ENCODE data around the gene MMP21. TPM values are rescaled to one million over a fixed set of nuclear protein-coding genes. Genes with fewer than 3 reads are reported as not detected.

Gene MMP21
- total RNA-seq, 1 experiment from 2014 or later = not detected

DNA sequence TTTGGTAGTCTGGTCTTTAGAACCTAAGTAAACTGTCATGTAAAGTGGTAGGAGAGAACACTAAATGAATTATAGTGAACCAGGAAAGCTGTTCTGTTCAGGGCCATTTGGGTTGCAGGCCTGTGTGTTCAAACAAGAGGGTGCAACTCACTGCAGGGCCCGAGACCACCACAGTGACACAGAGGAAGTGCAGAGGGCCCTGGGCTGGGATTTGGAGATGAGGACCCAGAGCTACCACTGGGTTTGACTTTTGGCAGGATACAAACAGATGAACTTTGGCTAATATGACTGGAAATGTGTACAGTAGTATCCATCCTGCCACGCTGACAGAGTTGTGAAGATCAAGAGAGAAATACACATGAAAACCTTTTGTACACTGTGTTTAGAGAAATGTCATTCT, 9.8 kb downstream of the MMP21 start:
- DNase-seq (ENCODE audit: low spot score) = no peak

DNA sequence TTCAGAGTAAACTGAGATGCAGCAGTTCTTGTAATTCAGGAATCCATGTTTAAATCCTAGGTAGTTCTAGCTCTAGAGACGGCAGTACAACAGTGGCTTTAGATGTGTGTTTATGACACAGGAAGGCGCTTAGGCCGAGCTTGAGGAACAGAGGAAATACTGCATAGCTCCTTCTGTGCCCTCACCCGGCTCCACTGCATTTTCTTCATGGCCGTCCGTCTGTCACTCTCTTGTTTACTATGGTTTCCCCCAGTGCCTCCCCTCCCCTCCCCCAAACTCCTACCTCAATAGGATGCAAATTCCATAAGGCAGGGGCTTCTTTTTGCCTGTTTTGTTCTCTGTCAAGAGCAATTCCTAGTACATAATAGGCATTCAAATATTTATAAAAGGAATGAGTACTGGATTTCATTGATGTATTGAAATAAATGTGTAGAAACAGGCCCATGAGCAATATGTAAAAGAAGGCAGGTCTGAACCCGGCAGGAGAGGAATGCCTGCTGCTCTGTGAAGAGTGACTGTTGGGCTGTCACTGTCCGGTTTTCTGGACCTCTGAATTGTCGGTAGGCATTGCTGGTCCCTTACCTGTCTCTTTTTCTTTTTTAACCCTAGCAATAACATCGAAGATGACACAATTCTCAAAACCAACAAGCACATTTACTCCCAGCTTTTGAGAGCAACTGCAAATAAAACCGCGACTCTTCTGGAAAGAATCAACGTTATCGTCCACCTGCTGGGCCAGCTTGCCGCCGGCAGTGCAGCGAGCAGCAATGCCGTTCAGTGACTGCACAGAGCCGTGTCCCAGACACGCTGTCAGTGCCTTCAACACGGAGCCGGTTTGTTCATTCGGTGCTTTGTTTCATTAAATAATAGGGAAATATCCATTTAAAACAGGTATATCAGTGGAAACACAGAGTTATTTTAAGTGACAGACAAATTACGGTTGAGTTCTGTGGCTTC, 12.7 kb downstream of the MMP21 start:
- no peak for DNase-seq (ENCODE audit: low spot score)

DNA sequence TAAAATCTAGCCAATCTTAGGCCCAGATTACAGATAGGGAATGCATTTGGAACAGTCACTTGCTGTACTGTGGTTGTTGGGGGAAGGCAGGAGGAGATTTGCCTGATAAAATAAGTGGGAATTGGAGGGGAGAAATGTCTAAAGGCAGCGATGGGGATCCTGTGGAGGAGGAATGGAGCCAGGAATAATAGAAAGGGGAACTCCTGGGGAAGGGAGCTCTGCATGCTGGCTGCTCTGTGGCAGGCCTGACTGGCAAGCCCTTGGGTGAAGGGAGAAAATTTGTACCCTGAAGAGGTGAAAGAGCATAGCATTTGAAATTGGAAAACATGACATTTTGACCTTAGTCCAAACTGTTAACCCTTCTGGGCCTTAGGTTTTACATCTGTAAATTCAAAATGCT, 13.7 kb downstream of the MMP21 start:
- DNase-seq (ENCODE audit: low spot score) = no peak

- no peak for DNase-seq (ENCODE audit: low spot score)
Observed at GRCh38 chr10:125757742-125758141, 17.9 kb downstream of the MMP21 start.

- DNase-seq (ENCODE audit: low spot score) = no peak
Observed at GRCh38 chr10:125756853-125757487, 18.7 kb downstream of the MMP21 start.

GRCh38 chr10:125756196-125756595, 19.4 kb downstream of the MMP21 start:
- DNase-seq (ENCODE audit: low spot score) = no peak

DNA sequence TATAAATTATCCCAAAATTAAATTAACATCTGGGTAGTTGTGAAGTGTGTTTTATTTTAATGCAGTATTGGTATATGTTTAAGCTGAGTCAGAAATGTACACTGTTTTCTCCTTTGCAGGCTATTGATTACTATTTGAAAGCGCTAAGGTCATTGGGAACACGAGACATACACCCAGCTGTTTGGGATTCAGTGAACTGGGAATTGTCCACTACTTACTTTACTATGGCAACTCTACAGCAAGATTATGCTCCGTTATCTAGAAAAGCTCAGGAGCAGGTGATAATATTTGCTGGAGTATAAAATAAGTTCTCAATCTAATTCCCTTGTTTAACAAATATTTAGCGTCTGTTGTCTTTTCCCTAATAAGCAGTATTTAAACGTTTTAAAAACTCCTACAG, 28.2 kb downstream of the MMP21 start:
- DNase-seq (ENCODE audit: low spot score) = no peak

GRCh38 chr10:125744909-125745308, 30.7 kb downstream of the MMP21 start:
- no peak for DNase-seq (ENCODE audit: low spot score)

- DNase-seq (ENCODE audit: low spot score) = no peak
Observed at GRCh38 chr10:125742465-125742864, 33.2 kb downstream of the MMP21 start.

DNA sequence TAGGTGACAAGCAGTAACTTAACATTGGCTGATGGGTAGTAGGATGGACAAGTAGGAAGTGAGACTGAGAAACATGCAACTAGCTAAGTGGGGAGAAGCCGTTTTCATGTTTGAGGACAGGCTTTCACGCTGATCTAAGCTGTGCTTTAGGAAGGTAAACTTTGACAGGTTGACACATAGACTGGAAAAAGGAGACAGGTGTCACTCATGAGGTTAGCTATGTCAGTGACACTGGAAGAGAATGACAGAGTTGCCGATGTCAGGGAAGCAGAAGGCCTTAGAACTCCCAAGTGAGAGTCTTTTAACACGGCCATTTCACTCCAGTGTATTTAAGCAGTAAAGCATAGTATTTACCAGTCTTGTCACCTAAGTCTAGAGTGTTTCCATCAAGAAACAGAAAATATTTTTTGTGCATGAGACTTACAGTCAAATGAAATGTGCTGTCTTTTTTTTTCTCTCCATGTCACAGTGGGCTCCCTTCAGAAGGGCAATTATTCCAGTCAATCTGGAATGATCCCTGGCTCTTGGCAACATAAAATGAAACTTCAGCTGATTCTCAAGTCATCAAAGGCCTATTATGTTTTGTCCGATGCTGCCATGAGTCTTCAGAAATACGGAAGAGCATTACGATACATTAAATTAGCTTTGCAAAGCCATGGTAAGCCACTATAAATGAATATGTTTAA, 35.5 kb downstream of the MMP21 start:
- no peak for DNase-seq (ENCODE audit: low spot score)

DNA sequence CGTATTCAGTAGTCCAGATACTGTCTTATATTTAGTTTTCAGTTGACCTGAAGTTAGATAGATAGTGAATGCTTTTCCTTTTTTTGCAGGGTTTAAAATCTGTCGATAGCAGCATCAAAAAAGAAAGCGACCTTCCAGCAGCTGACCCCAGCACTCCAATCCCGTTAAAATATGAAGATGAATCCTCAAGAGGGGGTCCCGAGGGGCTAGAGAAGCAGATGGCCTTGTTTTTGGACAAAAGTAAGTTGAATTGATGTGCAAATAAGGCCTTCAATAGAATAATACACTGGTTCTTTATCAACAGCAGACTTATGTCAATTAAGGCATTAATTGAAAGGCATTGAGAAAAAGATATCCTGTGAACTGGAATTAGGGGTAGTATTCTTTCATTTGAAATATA, 37.4 kb downstream of the MMP21 start:
- no peak for DNase-seq (ENCODE audit: low spot score)

GRCh38 chr10:125734823-125735222, 40.8 kb downstream of the MMP21 start:
- no peak for DNase-seq (ENCODE audit: low spot score)

DNA sequence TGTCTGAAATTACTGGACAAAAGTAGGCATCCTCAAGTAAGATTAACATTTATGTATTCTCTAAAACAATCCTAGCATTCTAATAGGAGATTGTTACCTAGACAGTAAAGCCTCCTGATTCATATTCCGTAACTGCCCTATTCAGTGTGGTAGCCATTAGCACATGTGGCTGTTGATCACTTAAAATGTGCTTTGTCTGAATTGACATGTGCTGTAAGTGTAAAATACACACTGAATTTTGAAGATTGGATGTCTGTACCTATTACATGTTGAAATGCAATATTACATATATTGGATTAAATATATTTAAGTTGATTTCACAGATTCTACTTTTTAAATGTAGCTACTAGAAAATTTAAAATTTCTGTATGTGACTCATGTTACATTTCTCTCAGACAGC, 41.5 kb downstream of the MMP21 start:
- no peak for DNase-seq (ENCODE audit: low spot score)

DNA sequence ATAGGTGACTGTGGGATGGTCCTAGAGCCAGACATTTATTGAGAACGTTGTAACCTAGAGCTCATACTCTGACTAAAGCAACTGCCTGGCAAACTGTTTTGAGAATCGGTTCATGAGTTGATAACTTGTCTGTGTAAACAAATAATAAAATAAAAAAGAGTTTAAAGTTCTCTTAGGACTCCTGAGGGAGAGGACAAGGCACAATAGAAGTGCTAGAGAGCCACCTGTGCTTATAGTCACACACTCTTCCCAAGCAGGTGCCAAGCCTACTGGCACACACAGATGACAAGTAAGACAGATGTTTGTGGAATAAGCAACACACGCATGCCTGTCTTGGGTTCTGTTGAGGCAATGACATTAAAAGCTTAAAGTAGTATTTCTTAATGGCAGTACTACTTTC, 48.2 kb downstream of the MMP21 start:
- no peak for DNase-seq (ENCODE audit: low spot score)

DNA sequence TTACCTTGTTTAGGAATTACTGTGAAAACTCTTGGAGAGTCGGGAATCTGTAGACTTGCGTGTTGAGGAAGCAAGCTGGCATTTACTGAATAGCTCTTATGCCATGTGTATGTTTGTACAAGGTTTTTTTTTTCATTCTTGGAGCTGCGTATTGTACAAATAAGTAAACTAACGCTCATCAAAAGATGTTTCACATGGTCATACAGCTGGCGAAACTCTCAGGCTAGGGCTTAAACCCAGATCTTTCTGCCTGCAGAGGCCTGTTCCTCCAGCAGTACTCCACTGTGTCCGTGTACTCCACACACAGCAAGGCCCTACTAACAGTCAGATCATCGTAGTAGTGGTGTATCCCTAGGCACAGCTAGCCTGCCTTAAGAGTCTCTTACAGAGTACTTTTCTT, 48.7 kb downstream of the MMP21 start:
- no peak for DNase-seq (ENCODE audit: low spot score)

- no peak for DNase-seq (ENCODE audit: low spot score)
Observed at GRCh38 chr10:125722811-125723210, 52.8 kb downstream of the MMP21 start.

GRCh38 chr10:125721035-125721434, 54.6 kb downstream of the MMP21 start:
- DNase-seq (ENCODE audit: low spot score) = no peak

GRCh38 chr10:125720002-125720382, 55.6 kb downstream of the MMP21 start:
- DNase-seq (ENCODE audit: low spot score) = no peak

GRCh38 chr10:125719173-125720001, 56.2 kb downstream of the MMP21 start, which contains the start of gene EDRF1:
EDRF1 (plus strand) TSS chr10:125719709; CDS start chr10:125719808, 99 bp downstream.
- peak; percentile 93 for DNase-seq (ENCODE audit: low spot score)
